Measurements from ENCODE around the gene CD8B. TPM values are rescaled to one million over a fixed set of nuclear protein-coding genes. Genes with fewer than 3 reads are reported as not detected.

Gene CD8B
- total RNA-seq, 1 donor from 2014 or later: not detected

DNA sequence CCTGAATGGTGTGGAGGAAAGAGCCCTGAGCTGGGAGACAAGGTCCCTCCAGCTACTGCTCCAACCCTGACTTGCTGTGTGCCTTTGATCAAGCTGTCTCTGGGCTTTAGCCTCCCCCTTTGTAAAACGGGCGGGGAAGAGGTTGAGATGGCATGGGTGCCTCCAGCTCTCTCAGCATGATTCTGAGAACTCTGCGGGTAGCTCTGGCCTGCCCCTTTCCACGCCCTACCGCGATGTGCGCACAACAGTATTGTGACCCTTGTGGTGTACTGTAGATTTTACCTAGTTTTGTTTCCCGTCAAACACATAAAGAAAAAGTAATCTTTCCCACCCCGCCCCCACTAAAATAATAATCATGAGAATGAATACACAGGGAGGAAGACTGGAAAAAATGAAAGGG, 76.2 kb downstream of the CD8B start:
- H3K4me3 Mint-ChIP-seq: no peak overlapping the region
- H3K9me3 Mint-ChIP-seq: no peaks in the 10 kb centered on the region
- no peaks in the 10 kb centered on the region for H3K36me3 Mint-ChIP-seq (ENCODE audit: low read depth)
- no peak overlapping the region for H3K27ac Mint-ChIP-seq
- peaks cover 6% of the 10 kb centered on the region for H3K4me1 Mint-ChIP-seq
- H3K27me3 Mint-ChIP-seq: peaks cover 39% of the 10 kb centered on the region
- DNase-seq: no peak
- intact Hi-C loops (cut with micrococcal nuclease): no loop called here

- Mint-ChIP-seq H3K4me1 (no peaks in the 10 kb centered on the region), H3K4me3 (no peak overlapping the region), H3K36me3 (ENCODE audit: low read depth) (no peaks in the 10 kb centered on the region)
These were observed 77.9 kb downstream of the CD8B start for GRCh38 chr2:86783615-86784339.

DNA sequence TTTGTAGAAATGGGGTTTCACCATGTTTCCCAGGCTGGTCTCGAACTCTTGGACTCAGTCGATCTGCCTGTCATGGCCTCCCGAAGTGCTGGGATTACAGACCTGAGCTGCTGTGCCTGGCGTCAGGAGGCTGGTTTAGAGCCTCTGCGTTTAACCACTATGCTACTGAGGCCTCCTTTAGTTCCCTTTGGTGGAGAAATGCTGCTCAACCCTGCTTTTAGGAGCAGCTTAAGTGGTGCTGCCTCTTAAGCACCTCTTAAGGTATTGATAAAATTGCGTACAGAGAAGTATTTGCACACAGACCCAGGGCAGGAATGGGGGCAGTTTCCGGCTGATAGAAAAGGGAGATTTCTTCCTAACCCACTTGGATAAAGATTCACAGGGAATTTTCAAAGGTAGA, 78.9 kb downstream of the CD8B start:
- no peak overlapping the region for H3K27ac Mint-ChIP-seq
- no peaks in the 10 kb centered on the region for H3K4me1 Mint-ChIP-seq
- peaks cover 19% of the 10 kb centered on the region for H3K27me3 Mint-ChIP-seq
- no peak for DNase-seq
- no peaks in the 10 kb centered on the region for H3K36me3 Mint-ChIP-seq (ENCODE audit: low read depth)
- intact Hi-C loops (cut with micrococcal nuclease): no loop called here
- H3K9me3 Mint-ChIP-seq: no peaks in the 10 kb centered on the region
- H3K4me3 Mint-ChIP-seq: no peak overlapping the region

More at GRCh38 chr2:86783615-86784339, 77.9 kb downstream of the CD8B start:
- DNase-seq: no peak
- intact Hi-C loops (cut with micrococcal nuclease): no loop called here
- Mint-ChIP-seq H3K27me3 (peaks cover 29% of the 10 kb centered on the region), H3K9me3 (no peaks in the 10 kb centered on the region), H3K27ac (no peak overlapping the region)

DNA sequence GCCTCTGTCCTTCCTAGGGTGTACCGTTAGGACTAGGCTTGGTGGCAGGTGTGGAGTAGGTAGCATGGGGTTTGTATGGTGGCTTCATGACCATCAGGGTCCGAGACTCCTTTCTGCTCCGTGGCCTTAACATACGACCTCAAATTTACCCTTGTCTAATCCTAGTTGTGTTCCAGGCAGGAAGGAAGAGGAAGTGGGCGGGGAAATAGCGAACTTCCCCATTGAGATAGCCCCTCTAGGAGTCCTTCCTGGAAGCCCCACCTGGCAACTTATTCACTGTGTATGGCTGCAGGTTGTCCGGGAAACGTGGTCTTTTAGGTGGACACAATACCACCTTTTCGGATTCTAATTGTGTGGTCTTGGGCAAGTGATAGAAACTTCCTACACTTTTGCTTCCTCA, 80.3 kb downstream of the CD8B start:
- DNase-seq: no peak
- Mint-ChIP-seq H3K27ac (no peak overlapping the region), H3K4me1 (no peaks in the 10 kb centered on the region), H3K9me3 (no peaks in the 10 kb centered on the region), H3K27me3 (peaks cover 10% of the 10 kb centered on the region), H3K36me3 (ENCODE audit: low read depth) (no peaks in the 10 kb centered on the region), H3K4me3 (no peak overlapping the region)
- intact Hi-C loops (cut with micrococcal nuclease): no loop called here

GRCh38 chr2:86779971-86780370, 81.7 kb downstream of the CD8B start:
- no peak overlapping the region for H3K27ac Mint-ChIP-seq
- no peaks in the 10 kb centered on the region for H3K9me3 Mint-ChIP-seq
- no peaks in the 10 kb centered on the region for H3K27me3 Mint-ChIP-seq
- peaks cover under 1% of the 10 kb centered on the region for H3K36me3 Mint-ChIP-seq (ENCODE audit: low read depth)
- no peaks in the 10 kb centered on the region for H3K4me1 Mint-ChIP-seq
- DNase-seq: no peak
- intact Hi-C loops (cut with micrococcal nuclease): no loop called here
- no peak overlapping the region for H3K4me3 Mint-ChIP-seq

DNA sequence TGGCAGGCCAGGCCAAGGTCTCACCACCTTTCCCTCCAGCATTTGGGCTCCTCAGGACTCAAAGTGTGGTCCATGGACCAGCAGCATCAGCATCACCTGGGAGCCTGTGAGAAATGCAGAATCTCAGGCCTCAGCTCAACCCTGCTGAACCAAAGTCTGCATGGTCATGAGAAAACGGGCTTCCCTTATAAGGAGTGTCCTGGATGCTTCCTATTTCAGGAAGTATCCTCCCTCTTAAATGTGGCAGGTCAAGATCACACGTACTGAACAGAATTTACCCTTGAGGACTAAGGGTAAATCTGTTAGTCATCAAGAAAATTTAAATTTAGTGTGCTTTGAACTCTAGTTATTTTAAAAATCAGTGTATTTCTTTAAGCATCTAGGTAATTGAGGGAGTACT, 82.7 kb downstream of the CD8B start:
- DNase-seq: no peak
- intact Hi-C loops (cut with micrococcal nuclease): no loop called here
- H3K4me3 Mint-ChIP-seq: no peak overlapping the region
- no peaks in the 10 kb centered on the region for H3K4me1 Mint-ChIP-seq
- H3K36me3 Mint-ChIP-seq (ENCODE audit: low read depth): peaks cover 7% of the 10 kb centered on the region
- H3K27me3 Mint-ChIP-seq: no peaks in the 10 kb centered on the region
- H3K27ac Mint-ChIP-seq: no peak overlapping the region
- no peaks in the 10 kb centered on the region for H3K9me3 Mint-ChIP-seq

- no peaks in the 10 kb centered on the region for H3K27me3 Mint-ChIP-seq
- no peak for DNase-seq
- no peaks in the 10 kb centered on the region for H3K4me1 Mint-ChIP-seq
- H3K27ac Mint-ChIP-seq: no peak overlapping the region
- H3K4me3 Mint-ChIP-seq: no peak overlapping the region
- no peaks in the 10 kb centered on the region for H3K9me3 Mint-ChIP-seq
- intact Hi-C loops (cut with micrococcal nuclease): no loop called here
- H3K36me3 Mint-ChIP-seq (ENCODE audit: low read depth): peaks cover 19% of the 10 kb centered on the region
These were observed 85.2 kb downstream of the CD8B start for GRCh38 chr2:86776532-86776931.

- Mint-ChIP-seq H3K27ac (no peak overlapping the region), H3K4me3 (no peak overlapping the region), H3K4me1 (no peaks in the 10 kb centered on the region), H3K27me3 (no peaks in the 10 kb centered on the region), H3K36me3 (ENCODE audit: low read depth) (peaks cover 30% of the 10 kb centered on the region), H3K9me3 (no peaks in the 10 kb centered on the region)
- DNase-seq: no peak
- intact Hi-C loops (cut with micrococcal nuclease): no loop called here
These were observed 86.3 kb downstream of the CD8B start for GRCh38 chr2:86775338-86775737.

GRCh38 chr2:86774862-86775261, 86.8 kb downstream of the CD8B start:
- intact Hi-C loops (cut with micrococcal nuclease): no loop called here
- Mint-ChIP-seq H3K36me3 (ENCODE audit: low read depth) (peaks cover 32% of the 10 kb centered on the region), H3K9me3 (no peaks in the 10 kb centered on the region), H3K4me3 (no peak overlapping the region), H3K4me1 (no peaks in the 10 kb centered on the region), H3K27ac (no peak overlapping the region), H3K27me3 (no peaks in the 10 kb centered on the region)
- DNase-seq: no peak

DNA sequence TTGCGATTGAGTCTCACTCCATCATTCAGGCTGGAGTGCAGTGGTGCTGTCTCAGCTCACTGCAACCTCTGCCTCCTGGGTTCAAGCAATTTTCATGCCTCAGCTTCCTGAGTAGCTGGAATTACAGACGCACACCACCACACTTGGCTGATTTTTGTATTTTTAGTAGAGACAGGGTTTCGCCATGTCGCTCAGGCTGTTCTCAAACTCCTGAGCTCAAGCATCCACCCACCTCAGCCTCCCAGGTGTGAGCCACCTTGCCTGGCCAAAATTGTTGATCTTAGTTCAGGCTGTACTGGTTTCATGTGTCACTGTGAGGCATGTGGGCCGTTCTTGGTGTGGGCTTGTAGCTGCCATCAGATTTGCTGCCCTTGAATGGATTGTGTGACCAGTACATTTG, 89.1 kb downstream of the CD8B start:
- H3K27ac Mint-ChIP-seq: no peak overlapping the region
- no peak for DNase-seq
- peaks cover 39% of the 10 kb centered on the region for H3K36me3 Mint-ChIP-seq (ENCODE audit: low read depth)
- no peaks in the 10 kb centered on the region for H3K9me3 Mint-ChIP-seq
- no peaks in the 10 kb centered on the region for H3K27me3 Mint-ChIP-seq
- intact Hi-C loops (cut with micrococcal nuclease): no loop called here
- H3K4me1 Mint-ChIP-seq: no peaks in the 10 kb centered on the region
- no peak overlapping the region for H3K4me3 Mint-ChIP-seq

DNA sequence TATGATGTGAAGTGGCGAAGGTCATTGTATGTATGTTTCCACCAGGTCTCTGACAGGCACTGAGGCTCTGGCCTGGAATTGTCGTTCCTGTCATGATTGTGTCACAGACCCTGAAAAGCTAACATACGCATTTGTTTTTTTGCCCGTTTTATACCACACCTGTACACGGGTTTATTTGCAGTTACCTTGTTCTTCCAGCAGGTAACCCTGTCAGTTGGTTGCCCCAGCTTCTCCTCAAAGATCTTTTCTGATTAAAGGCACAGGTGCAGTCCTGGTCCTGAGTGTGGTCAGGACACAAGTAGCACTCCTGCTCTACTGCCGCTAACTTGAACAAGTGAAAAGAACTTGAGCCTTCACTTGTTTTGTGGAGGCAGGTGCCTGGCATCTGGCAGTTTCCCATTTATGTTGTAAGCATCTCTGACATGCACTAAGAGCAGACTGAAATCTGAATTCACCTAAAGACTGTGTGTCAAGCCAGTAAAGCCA, 90.8 kb downstream of the CD8B start:
- no peaks in the 10 kb centered on the region for H3K9me3 Mint-ChIP-seq

GRCh38 chr2:86769838-86770237, 91.8 kb downstream of the CD8B start:
- no peaks in the 10 kb centered on the region for H3K27me3 Mint-ChIP-seq
- H3K4me1 Mint-ChIP-seq: peaks cover 1% of the 10 kb centered on the region
- no peak for DNase-seq
- peaks cover 47% of the 10 kb centered on the region for H3K36me3 Mint-ChIP-seq (ENCODE audit: low read depth)
- H3K4me3 Mint-ChIP-seq: no peak overlapping the region
- intact Hi-C loops (cut with micrococcal nuclease): no loop called here
- no peak overlapping the region for H3K27ac Mint-ChIP-seq
- H3K9me3 Mint-ChIP-seq: no peaks in the 10 kb centered on the region

More for the DNA sequence above, 90.8 kb downstream of the CD8B start:
- Mint-ChIP-seq H3K36me3 (ENCODE audit: low read depth) (peaks cover 48% of the 10 kb centered on the region), H3K4me1 (no peaks in the 10 kb centered on the region), H3K4me3 (no peak overlapping the region), H3K27ac (peak overlapping the region; percentile 26), H3K27me3 (no peaks in the 10 kb centered on the region)
- intact Hi-C loops (cut with micrococcal nuclease): no loop called here
- DNase-seq: no peak

DNA sequence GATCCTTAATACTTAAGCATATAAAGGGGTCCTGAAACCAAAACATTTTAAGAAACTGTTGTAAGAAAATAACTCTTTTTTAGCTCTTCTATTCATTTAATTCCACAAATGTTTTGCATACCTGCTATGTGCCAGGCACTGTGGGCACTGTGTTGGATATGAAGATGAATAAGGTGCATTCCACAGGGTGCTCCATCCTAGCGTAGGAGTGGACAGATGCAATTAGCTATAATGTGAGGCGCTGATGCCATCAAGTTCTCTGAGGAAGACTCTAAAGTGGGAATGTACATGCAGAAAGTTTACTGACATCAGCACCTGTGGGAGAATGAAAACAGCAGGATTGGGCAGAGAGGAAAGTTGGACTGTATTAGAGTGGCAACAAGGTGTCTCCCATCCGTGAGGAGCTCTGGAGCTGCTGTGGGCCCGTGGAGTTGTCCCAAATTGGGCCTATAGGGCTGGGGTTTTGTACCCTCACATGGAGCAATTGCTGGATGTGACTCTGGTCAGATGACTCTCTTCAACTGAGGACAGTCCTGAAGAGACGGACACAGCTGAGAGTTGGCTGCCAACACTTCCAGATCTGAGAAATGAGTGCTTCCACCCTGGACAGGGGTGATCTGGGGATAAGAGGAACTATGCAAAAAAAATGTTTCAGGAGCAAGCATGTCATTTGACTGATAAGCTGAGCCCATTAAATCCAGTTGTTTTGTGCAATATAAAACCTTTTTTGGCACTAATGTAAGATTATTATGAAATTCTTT, 93.3 kb downstream of the CD8B start:
- H3K4me1 Mint-ChIP-seq: peaks cover 7% of the 10 kb centered on the region
- DNase-seq: no peak
- no peak overlapping the region for H3K27ac Mint-ChIP-seq
- H3K36me3 Mint-ChIP-seq (ENCODE audit: low read depth): peaks cover 42% of the 10 kb centered on the region
- no peaks in the 10 kb centered on the region for H3K9me3 Mint-ChIP-seq
- no peak overlapping the region for H3K4me3 Mint-ChIP-seq
- no peaks in the 10 kb centered on the region for H3K27me3 Mint-ChIP-seq
- intact Hi-C loops (cut with micrococcal nuclease): no loop called here

Measured in activated CD4-positive, alpha-beta T cell treated with anti-CD3 and anti-CD28 coated beads, Interleukin-2, amount 10 ng/mL, durations not matched to agents 24 days and 14 days (primary cell).